HG03095 (cell line): ENCODE data around the gene MOV10L1.
"Not testable (repeated sequence)": the region's sequence is repeated elsewhere in the genome, so short reads cannot be mapped to it uniquely, and the experiment has no call there.

ENCODE experiments used
- ATAC-seq: cut with Tn5 transposase; IDR thresholded peaks from one replicate; pipeline ENCODE4 v1.9.1; 2021; ENCODE audit warnings: moderate library complexity; ENCODE audit not compliant: unreplicated experiment

Gene MOV10L1

DNA sequence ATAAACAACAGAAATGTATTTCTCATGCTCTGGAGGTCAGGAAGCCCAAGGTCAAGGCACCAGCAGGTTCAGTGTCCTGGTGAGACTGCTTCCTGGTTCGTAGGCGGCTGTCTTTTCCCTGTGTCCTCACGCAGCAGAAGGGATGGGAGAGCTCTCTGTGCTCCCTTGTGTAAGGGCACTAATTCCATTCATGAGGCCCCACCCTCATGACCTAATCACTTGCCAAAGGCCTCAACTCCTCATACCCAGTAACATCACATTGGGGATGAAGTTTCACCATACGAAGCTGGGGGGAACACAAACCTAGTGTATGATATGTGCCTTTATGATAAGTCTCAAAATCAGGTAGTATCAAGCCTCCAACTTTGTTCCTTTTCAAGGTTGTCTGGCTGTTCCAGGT is 42.1 kb downstream of the MOV10L1 start:
- ATAC-seq: no peak

DNA sequence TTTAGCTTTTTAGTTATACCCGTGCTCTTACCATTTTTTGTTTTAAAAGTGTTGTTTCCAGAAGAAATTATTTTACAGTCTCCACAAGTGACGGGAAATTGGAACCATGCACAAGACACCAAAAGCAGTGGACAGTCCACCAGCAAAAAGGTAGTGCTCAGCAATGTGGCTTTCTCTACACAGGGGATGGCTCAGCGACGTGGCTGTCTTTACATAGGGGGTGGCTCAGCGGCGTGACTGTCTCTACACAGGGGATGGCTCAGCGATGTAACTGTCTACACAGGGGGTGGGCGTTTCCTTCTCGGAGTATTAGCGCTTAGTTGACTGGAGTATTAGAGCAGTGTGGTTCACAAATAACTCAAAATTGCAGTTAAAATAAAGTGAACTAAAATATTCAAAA is 44.7 kb downstream of the MOV10L1 start:
- ATAC-seq: no peak

DNA sequence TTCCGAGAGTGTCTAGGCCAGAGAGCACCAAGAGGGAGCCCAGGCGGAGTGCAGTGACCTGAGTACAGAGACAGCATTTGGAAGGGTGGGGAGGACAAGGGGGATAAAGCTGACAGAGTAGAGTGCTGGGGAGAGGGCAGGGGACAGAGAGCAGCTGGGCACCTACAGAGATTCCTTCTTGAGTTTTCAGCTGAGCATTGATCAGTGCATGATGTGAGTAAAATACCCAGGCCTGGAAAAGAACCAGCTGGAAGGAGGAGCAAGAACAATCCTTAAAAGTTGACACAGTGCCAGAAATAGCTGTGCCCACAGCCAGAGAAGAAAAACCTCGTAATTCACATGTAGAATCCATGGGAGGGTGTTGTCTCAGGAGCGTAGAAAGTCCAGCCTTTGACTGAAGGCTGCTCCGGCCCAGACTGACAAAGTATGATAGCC is 46.8 kb downstream of the MOV10L1 start:
- ATAC-seq: no peak

DNA sequence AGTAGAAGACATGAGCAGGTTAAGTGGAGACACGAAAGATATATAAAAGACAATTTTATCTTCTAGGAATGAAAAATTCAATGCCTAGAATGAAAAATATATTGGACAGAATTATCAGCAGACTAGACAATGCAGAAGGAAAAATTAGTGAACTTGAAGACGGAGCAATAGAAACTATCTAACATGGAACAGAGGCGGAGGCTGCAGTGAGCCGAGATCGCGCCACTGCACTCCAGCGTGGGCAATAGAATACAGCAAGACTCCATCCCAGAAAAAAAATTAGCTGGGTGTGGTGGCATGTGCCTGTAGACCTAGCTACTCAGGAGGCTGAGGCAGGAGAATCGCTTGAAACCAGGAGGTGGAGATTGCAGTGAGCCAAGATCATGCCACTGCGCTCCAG is 47.5 kb downstream of the MOV10L1 start:
- not testable (repeated sequence) for ATAC-seq

DNA sequence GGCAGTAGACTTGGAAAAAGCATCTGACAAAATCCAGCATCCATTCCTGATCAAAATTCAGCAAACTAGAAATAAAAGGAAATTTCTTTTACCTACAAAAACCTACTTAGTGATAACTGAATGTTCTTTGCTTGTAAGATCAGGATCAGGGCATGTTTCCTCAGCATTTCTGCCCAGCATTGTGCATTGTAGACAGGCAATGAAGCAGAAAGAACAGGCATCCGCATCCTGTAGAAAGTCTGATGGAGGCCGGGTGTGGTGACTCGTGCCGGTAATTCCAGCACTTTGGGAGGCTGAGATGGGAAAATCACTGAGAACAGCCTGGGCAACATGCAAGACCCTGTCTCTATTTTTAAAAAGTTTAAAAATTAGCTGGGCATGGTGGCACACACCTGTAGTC is 48.2 kb downstream of the MOV10L1 start:
- ATAC-seq: no peak

DNA sequence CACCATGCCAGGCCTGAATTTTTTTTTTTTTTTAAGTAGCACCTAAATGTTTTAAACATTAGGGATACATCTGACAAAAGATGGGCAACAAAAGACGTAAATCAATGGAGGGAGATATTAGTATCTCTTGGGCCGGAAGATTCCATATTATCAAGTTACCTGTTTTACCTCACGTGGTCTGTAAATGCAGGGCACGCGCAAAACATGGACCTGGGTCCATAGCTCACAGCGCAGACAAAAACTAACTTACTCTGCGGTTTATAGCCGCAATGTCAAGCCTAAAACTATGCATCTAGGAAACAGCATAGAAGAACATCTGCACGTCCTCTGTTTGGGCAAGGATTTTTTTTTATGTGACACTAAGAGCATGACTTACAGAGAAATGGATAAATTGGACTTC is 49.2 kb downstream of the MOV10L1 start:
- ATAC-seq: no peak

DNA sequence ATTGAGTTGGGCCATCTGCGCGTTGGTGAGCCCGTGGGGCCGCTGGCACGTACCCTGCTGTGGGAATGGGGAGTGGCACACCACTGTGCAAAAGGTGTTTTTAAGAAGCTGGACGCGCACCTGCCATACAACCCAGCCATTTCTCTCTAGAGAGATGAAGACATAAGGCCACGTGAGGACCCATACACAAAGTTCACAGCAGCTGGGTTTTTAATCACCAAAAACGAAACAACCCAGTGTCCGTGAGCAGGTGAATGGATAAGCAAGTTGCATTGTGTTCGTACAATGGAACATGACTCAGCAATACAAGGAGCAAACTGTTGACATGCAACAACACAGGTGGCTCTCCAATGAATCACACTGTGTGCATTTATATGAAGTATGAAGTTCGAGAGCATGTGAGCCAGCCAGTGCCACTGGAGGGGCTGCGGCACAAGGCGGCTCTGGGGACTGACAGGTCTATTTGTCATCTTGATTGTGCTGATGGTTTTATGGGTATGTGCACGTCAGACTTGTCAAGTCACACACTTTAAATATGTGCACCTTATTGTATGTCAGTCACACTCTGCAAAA is 50.1 kb downstream of the MOV10L1 start:
- ATAC-seq: no peak

DNA sequence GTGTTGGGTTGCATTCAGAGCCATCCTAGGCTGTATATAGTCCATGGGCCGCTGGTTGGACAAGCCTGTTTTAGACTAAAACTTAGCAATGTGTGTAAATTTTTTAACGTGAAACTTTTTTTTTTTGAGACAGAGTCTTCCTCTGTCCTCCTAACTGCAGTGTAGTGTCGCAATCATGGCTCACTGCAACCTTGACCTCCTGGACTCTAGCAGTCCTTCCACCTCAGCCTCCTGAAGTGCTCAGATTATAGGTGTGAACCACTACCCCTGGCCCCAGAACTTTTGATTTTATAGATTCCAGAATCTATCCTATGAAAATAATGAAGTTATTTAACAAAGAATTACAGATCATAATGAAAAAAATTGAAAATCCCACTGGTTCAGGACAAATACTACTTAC is 50.8 kb downstream of the MOV10L1 start:
- no peak for ATAC-seq

DNA sequence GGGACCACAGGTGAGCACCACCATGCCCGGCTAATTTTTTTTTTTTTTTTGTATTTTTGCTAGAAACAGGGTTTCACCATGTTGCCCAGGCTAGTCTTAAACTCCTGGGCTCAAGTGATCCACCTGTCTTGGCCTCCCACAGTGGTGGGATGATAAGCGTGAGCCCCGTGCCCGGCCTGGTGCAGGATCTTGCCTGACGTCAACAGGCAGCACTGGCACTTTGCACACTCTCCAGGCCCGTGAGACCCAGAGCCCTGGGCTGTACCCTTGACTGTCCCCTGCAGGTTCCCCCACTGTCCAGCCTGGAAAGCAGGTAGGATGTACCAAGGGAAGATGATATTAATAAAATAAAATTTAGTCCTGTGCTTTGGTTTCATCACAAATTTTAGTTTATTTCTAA is 51.7 kb downstream of the MOV10L1 start:
- no peak for ATAC-seq

DNA sequence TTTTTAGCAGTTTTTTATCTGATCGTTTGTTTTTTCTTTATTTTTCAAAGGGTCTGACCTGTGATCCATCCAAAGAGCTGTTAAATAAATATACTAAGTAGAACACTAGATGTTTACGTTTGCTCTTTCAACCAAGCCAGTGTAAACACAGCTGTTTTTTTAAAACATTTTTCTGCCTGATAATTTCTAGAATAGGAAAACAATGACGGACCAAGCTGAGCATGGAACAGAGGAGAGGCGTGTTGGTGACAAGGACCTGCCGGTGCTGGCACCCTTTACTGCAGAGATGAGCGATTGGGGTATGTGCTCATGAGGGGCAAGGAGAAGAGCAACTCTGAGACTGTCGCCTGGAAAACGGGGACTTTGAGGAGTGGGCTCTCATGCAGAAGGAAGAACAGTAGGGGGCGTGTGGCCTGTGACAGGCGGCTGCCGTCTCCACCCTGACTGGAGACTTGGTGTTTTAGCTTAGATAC is 52.1 kb downstream of the MOV10L1 start:
- ATAC-seq: no peak

DNA sequence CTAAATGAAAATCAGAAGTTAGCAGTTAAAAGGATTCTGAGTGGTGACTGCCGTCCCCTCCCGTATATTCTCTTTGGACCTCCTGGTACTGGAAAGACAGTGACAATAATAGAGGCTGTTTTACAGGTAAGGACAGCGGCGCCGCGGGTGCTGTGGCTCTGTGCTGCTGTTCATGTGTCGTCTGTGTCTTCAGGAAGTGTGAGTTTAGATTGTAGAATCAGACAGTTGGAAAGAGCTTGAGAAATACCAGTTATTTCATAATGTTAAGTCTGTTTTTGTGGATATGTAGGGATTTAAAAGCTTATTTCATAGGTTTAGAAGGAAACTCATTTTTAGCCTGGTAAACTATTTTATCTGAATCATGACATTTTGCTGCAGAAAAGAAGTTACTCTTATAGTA is 53.3 kb downstream of the MOV10L1 start:
- ATAC-seq: no peak

DNA sequence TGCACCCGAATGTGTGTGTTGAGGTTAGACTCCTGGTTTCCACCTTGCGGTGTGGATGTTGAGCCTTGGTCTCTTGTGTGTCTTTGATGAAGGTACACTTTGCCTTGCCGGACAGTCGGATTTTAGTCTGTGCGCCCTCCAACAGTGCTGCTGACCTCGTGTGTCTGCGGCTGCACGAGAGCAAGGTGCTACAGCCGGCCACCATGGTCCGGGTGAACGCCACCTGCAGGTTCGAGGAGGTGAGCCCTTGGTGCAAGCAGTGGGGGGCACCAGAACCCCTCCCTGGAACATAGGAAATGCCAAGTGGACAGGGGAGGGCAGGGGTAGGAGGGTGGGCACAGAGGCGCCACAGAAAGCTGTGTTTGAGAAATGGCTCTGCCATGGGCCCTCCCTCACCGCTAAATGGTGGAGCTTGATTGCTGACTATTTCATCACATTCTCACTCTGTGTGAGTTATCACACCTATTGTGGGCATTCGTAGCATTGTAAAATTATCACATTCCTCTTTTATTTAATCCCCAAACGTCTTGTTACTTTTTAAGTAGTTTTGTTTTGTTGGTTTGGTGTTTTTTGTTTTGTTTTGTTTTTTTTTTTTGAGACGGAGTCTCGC is 54.3 kb downstream of the MOV10L1 start:
- ATAC-seq: no peak

DNA sequence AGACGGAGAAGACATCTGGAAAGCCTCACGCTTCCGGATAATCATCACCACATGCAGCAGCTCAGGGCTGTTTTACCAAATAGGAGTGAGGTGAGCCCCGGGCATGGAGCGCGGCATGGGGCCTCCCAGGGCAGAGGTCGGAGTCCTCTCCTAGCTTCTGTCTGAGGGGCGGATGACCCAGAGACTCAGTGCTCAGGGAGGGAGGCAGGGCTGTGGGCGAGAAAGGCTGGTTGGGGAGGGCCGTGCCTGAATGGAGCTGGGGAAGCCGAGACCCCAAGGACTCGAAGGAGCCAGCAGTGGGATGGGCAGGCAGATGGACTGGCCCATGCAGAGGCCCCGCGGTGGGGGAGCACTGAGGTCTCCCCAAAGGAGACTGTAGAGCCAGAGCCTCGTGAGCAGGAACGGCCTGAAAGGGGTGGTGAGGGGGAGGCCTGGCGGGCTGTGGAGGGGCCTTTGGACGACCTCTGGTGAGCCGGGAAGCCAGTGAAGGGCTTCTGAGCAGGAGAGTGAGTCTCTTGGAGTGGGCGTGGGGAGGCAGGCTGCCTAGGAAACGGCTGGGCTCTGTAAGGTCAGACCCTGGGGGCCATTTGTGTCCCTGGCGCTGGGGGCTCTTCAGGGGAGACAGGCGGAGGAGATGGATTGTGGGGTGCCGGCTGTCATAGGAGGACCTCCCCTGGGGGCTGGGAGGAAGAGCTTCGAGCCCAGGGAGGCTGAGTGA is 56.1 kb downstream of the MOV10L1 start:
- ATAC-seq: no peak

DNA sequence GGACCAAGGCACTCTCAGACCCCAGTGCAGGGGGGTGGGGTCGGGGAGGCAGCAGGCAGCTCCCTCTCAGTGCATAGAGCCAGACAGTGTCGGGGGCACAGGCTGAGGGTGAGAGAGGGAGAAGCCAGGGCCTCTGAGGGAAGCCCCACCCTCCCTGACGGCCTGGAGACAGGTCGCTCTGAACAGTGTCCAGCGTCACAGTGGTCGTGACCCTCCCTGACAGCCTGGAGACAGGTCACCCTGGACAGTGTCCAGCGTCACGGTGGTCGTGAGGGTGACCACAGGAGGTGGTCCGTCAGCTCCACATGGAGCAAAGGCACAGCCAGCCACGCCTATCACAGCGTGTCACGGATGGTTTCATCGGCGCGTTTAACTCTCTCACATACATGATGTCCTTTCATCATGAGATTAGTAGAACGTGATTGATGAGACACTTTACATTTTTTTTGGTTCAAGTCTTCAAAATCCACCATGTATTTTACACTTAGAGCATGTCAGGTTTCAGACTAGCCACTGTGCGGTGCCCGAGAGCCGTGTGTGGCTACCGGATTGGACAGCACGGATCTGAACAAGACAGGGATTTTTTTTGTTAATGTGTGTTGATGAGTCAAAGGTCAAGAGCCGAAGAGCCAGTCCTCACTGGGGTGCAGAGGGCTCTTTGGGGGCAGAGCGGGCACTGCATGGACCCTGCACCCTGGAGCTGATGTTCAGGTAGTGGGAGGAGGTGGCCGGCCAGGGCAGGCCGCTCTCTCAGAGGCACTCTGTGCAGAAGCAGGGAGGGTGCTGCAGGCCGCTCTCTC is 56.8 kb downstream of the MOV10L1 start:
- no peak for ATAC-seq

DNA sequence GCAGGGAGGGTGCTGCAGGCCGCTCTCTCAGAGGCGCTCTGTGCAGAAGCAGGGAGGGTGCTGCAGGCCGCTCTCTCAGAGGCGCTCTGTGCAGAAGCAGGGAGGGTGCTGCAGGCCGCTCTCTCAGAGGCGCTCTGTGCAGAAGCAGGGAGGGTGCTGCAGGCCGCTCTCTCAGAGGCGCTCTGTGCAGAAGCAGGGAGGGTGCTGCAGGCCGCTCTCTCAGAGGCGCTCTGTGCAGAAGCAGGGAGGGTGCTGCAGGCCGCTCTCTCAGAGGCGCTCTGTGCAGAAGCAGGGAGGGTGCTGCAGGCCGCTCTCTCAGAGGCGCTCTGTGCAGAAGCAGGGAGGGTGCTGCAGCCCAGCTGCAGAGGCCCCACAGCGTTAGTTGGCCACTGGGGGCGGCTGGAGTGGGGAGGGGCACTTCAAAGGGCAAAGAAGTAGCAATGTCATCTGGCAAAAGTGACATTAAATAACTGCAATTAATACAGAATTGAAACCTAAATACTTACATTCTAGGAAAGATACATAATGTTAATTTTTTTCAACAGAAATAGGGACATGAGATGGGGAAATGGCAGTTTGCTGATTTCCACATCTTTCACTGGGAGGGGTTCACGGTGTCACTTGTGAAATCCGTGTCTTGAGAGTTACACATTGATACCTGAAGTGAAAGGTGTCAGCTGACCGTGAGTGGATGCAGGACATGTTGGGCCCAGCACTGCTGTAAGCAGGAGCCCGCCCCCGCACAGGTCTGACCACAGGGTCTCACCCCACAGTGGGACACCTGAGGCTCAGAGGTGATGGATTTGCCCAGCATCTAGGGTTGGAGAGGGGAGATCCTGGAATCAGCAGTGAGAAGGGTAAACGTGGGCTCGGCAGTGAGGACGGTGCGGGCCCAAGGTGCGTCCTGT is 57.7 kb downstream of the MOV10L1 start:
- ATAC-seq: not testable (repeated sequence)

DNA sequence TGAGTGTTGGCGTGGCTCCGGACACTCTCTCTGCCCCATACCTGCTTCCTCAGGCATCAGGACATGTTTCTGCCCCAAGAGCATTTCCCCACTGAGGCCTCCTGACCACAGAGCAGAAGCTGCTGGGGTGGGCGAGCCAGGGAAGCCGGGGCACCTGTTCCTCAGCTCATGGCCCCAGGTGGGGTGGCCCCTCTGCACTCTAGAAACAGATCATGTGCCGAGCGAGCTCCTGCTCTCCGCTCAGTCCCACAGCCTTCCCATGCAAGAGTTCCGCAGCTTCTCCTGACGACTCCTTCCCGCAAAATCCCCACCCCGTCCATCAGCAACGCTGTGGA is 58.3 kb downstream of the MOV10L1 start:
- no peak for ATAC-seq

DNA sequence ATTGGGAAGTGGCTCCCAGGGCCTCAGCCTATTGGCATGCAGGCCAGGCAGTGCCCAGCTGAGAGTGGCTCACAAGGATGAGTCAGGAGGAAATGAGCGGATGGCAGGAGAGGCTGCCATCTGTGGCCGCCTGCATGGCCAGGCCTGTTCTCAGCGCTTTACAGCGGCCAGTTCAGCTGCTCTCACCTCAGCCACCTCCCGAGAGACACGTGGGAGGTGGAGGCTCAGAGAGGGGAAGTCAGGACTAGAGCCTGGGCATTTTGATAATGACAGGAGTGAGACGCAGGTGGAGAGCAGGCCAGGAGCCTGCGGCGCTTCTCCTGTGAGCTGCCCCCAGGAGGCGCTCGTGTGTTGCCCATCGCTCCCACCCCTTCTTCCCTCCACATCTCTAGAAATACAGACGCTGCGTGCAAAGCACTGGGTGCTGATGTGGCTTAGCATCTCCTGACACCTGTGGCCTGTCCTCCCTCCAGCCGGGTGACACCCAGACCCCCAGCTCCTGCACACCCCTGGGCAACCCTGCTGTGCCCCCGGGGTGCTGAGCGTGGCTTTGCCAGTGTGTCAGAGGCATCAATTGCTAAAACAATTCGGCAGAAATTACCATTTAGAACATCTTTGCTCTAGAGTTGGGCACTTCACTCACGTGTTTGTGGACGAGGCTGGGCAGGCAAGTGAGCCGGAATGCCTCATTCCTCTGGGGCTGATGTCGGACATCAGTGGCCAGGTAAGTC is 59.4 kb downstream of the MOV10L1 start:
- no peak for ATAC-seq

DNA sequence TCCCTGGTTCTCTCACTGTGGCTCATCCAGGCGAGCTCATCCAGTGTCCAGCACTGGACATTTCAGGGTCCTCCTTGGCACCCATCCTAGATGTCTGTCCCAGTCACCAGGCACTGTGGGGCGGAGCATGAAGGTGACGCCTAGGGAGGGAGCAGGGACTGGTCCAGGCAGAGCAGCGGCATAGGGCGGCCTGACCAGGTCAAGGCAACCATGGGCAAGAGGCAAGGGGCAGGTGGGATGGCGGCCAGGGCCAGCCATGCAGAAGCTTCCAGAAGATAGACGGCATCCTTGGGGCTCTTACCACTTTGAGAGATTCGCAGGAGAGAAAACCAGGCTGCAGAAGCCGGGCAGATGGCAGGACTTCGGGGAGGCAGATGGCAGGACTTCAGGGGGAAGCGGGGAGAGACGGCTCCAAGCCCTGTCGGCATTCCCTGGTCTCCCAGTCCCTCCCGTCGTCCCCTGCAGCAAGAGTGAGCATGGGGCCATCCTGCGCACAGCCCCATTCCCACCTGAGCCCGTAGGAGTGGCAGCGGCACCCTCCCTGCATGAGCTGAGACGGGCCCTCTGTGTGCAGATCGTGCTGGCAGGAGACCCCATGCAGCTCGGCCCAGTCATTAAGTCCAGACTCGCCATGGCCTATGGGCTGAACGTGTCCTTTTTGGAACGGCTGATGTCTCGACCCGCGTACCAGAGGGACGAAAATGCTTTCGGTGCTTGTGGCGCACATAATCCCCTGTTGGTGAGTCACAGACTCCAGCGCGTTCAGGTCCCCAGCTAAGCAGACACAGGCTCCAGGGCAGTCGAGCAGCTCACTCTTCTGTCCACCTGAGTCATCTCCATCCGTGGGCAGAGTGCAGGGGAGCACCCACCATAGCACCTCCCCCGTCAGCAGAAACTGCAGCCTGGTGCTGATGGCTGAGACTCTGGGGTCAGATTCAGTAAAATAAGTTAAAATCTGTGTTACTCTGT is 60.6 kb downstream of the MOV10L1 start:
- no peak for ATAC-seq
